DMS53 treated with DMSO at 0.1 percent for 48 hours (cell line): Measurements from ENCODE around the gene TAS2R4.
"Not testable (repeated sequence)": the region's sequence is repeated elsewhere in the genome, so short reads cannot be mapped to it uniquely, and the experiment has no call there.

Experiments used
- DNase-seq: peaks from one replicate; lab custom pipeline; 2025; ENCODE audit not compliant: unreplicated experiment; lab: John Stamatoyannopoulos, UW

TAS2R4 gene

DNA sequence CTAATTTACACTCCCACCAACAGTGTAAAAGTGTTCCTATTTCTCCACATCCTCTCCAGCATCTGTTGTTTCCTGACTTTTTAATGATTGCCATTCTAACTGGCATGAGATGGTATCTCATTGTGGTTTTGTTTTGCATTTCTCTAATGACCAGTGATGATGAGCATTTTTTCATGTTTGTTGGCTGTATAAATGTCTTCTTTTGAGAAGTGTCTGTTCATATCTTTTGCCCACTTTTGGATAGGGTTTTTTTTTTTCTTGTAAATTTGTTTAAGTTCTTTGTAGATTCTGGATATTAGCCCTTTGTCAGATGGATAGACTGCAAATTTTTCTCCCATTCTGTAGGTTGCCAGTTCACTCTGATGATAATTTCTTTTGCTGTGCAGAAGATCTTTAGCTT lies 46.0 kb downstream of the TAS2R4 start:
- DNase-seq = not testable (repeated sequence)
